NCI-H446 (cell line): Measurements from ENCODE around the gene CFAP90.
A peak's percentile ranks its signal among the peaks of the same experiment; 100 is the strongest.

Source experiments
- DNase-seq, 2 experiments: peaks; one replicate each; lab custom pipeline; 2025; lab: John Stamatoyannopoulos, UW

Gene CFAP90

DNA sequence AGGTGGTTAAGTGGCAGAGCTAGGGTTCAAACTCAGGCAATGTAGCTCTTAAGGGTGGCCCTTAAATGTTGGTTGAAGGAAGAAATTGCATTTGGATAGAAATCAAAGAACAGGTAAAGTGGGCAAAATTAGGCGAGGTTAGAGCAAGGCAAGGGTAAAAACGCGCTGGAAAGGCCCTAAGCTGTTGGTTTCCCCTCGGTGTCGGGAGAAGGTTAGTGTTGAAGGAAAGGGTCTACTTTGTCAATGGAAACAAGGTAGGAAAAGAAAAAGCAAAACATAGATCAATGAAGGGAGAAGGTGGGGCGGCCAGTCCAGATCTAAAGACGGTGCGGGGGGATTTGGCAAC is 17.5 kb upstream of the CFAP90 start:
- DNase-seq, result no peak

DNA sequence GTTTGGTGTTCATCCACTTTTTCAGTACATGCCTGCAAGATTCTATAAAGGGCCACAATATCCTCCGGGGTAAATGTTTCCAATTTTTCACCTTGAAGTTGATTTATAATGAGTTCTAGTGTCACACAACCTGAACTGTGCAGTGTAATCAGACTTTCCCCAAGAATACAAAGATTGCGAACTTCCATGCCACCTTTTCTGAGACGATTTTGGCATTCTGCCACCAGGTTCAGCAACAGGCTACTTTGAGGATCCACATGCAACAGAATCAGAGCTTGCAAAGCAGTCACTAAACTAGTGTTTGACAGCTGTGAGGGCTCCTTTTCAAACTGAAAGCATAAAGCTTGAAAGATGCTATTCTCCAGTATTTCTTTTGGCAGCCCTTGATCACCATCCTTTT is 16.3 kb upstream of the CFAP90 start:
- DNase-seq, result no peak

- no peak for DNase-seq
These were observed 15.3 kb upstream of the CFAP90 start for GRCh38 chr5:7866196-7866595.

DNA sequence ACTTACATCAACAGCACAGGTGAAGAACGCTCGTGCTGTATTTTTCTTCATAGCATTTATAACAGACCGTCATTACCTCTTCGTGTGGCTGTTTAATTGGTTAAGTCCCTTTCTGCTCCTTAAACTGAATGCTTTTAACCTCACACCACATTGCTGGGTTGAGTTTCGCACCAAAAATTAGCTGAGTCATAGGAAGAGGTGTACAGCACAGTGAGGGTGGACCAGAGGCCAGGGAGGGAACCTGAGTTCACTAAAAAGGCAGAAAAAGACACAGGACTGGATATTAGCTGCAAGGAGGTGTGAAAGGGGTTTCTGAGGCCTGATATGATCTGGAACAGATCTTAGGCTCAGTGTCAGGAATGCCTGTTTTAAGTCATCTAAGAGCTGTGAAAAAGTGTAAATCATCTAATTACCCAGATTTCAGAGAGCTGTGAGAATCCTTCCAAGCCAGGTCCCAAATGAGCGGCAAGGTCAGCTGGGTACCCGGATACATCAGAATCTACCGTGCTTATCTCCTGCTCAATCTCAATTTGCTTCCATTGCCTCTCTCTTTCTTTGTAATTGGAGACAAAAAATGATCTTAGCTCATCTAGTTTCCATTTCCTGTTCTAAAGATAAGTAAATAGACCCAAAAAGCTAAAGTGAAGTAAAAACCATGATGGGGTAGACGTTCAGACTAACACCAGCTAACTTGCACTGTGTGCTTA is 7.1 kb upstream of the CFAP90 start:
- no peak for DNase-seq

DNA sequence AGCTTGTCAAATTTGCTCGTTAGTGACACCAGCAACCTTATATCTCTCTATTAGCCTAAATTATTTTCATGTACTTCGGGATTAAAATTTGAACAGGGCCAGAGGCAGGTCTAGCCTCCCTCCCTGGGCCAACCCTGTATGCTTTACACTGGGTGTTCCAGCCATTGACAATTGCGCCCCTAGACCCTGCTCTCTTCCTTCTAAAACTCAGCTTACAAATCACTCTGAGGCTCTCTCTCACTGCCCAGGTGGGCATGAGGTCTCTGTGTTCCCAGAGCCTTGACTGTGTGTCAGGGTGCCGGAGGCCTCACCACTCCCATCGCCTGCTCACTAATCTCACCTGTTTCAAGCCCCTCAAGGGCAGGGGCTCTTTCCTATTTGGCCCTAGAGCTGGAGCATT is 6.4 kb upstream of the CFAP90 start:
- no peak for DNase-seq

- peak; percentile 14 to 29 for DNase-seq
These were observed 5.9 kb upstream of the CFAP90 start for GRCh38 chr5:7856855-7857254.

DNA sequence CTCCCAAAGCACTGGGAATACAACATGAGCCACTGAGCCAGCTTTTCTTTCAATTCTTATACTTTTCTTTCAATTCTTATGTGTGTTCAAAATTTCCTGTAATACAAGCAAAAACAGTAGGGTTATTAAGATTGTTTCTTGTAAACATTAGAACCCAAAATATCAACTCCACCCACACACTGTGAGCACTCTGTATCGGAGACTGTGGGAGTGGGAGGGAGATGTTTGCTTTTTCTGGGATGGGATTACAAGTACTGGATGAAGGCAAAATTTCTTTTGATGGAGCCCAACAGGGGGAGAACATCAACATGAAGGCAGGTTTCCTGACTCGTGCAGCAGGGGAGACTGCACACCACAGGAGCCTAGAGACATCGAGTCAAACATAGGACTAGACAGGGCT is 4.7 kb upstream of the CFAP90 start:
- no peak for DNase-seq

GRCh38 chr5:7852988-7853387 is 2.1 kb upstream of the CFAP90 start:
- DNase-seq, result no peak

GRCh38 chr5:7852542-7852941 is 1.6 kb upstream of the CFAP90 start:
- DNase-seq, result no peak

DNA sequence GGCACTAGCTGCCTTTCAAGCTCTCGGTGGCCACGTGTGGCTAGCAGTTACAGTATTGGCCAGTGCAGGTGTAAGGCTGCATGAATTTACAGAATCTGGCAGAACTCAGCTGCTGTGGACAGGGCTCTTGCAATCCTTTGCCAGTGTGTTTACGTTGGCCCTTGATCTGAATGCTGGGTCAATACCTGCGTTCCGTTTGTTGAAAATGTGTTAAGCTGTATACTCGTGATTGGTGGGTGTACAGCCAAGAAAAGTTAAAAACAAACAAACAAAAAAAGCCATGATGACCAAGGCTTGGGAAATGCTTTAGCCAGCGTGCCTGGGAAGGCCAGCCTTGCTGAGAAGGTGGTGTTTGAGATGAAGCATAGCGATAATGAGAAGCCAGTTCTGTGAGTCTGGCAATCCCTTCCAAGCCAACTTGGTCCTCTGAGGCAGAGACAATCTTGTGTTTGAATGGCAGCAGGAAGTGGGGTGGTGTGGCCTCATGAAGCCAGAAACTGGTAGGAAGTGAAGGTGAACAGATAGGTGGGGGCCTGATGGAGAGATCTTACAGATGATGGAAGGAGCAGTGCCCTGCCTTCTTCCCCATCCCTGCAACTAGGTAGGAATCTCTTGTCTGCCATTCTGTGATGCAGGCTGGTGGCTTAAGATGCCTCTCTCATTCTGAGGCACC is 820 bp upstream of the CFAP90 start:
- DNase-seq, result no peak

DNA sequence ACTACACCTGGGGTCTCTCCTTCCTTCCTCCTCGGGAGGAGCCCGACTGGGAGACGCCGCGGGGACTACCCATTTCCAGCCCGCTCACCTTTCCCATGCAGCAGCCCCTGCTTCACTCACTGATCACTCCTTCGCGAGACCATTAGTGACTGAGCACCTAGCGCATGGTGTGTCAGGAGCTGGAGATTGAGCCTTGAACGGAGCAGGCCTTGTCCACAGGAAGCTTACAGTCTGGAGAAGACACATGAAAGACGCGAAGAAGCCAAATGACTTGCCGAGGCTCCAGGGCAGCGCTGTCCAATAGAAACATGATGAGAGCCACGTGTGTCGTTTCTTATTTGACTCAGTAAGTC is 283 bp upstream of the CFAP90 start:
- no peak for DNase-seq

GRCh38 chr5:7849681-7850394 is 1.1 kb downstream of the CFAP90 start:
- DNase-seq, result no peak

DNA sequence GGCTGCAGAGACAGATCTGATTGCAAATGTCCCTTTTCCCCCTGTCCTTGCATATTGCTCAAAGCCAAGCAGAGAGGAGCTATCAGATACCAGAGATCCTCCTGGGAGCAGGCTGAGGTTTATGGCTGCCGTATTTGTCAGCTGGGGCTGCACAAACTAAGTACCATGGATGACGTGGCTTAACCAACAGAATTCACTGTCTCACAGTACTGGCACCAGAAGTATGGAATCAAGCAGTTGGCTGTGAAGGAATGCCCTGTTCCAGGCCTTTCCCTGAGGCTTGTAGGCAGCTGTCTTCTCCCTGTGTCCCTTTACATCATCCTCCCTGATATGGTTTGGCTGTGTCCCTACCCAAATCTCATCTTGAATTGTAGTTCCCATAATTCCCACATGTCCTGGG is 2.6 kb downstream of the CFAP90 start:
- no peak for DNase-seq

DNA sequence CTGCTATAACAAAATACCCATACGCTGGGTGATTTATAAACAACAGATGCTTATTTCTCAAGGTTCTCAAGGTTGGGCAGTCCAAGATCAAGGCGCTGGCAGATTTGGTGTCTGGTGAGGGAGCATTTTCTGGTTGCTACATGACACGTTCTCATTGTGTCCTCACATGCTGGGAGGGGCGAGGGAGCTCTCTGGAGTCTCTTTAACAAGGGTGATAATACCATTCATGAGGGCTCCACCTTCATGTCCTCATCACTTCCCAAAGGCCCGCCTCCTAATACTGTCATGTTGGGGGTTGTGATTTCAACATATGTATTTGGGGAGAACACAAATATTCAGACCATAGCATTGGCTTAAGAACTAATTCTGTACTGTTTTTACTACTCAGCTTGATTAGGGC is 4.6 kb downstream of the CFAP90 start:
- DNase-seq, result no peak

DNA sequence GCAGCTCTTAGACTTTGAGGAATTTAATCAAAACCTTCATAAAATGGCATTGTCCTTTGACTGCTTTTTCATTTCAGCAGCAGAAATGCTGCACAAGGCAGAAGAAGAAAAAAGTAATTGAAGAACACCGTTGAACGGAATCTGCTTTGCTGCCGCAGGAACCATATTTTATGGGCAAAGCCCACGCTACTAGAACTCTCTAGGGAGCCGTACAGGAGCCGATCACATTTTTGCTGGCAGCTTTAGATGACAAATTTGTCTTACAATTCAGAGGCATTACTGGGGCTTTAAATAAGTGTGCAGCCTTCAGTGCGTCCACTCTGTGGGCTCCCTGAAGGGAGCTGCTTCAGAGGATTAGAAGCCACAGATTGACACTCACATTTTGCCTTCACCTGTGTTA is 5.4 kb downstream of the CFAP90 start:
- DNase-seq, result no peak

DNA sequence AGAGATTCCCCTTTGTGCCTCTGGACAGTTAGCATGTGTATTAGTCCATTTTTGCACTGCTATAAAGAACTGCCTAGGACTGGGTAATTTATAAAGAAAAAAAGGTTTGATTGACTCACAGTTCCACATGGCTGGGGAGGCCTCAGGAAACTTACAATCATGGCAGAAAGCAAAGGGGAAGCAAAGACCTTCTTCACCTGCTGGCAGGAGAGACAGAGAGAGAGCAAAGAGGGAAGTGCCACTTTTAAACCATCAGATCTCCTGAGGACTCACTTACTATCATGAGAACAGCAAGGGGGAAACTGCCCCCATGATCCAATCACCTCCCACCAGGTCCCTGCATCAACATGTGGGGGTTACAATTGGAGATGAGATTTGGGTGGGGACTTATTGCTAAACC is 6.0 kb downstream of the CFAP90 start:
- no peak for DNase-seq

DNA sequence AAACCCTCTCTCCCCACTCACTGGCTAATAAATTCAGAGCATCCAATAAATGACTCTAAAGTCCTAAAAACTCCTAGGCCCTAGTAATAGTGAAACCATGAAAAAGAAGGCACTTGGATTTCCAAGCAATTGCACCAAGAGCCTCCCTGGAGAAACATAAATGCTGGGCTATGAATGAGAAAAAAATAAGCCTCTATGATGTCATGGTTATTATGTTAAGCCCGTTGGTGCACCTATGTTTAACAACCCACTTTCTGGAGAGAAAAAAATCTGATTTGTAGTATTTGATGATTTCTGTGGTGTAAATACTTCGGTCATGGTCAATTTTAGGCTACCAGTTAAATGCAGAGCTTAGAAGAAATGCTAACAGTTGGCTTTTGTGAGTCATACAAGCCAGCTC is 8.4 kb downstream of the CFAP90 start:
- no peak for DNase-seq

DNA sequence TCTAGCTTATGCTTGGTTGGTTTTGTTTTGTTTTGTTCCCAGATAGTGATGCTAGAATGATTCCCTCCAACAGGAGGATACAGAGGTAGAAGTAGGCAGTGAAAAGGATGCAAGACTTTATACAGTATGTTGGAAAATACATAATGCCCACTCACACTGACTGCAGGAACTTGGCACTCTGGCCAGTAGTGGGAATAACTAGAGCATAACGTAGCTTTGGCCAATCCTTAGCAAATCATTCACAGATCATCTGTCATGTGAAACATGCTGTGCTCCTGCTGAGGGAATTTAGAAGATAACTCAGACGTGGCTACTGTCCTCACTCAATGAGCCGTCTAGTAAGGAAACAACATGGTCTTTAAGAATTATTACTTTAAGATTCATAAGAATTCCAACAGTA is 13.5 kb downstream of the CFAP90 start:
- no peak for DNase-seq

DNA sequence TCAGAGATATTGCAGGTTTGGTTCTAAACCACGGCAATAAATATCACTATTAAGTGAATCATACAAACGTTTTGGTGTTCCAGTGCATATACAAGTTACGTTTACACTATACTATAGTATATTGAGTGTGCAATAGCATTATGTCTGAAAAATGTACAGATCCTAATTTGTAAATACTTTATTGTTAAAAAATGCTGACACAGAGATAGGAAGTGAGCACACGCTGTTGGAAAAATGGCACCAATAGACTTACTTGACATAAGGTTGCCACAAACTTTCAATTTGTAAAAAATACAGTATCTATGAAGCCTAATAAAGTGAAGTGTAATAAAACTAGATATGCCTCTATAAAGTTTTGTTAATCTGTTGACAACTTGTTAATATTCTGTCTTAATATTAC is 16.0 kb downstream of the CFAP90 start:
- DNase-seq, result no peak

- DNase-seq, result no peak
These were observed 22.7 kb downstream of the CFAP90 start for GRCh38 chr5:7828269-7828668.

DNA sequence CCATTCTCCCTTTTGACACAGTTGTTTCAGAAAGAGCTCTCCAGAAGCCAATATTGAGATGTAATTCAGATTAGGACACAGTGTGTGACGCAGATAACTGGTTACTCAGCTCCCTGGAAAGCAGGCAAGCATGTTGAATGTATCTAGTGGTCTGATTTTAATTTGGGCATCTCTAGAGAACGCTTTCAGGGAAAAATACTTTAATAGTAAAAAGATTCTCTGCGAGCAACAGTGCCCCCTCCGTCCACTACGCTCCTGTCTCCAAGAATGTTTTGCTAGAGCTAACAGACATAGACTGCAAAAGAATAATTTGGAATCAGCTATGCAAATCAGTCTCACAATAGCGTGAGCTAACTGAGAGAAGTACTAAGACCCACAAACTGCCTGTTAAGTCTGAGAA is 23.3 kb downstream of the CFAP90 start:
- DNase-seq, result no peak

DNA sequence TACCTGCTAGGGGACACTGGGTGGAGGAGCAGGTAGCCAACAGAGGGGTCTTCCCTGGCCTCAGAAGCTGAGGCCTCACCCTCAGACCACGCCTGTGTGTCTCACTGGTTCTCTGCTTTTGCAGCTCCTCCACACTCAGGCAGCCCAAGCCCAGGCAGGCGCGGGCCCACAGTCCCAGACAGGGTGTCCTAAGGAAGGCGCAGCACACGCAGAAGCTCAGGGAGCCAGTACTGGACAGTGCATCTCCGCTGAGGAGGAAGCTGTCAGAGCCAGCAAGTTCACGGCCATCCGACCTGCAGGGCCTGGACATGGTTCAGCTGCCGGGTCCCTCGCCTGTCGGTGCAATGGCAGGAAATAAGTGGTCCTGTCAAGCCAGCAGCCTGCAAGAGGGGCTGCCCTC is 25.3 kb downstream of the CFAP90 start:
- no peak for DNase-seq

DNA sequence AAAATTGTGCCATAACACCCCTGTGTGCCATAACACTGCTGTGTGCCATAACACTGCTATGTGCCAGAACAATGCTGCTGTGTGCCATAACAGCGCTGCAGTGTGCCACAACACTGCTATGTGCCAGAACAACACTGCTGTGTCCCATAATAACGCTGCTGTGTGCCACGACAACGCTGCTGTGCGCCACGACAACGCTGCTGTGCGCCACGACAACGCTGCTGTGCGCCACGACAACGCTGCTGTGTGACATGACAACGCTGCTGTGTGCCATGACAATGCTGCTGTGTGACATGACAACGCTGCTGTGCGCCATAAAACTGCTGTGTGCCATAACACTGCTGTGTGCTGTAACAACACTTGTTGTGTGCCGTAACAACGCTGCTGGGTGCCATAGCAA is 25.9 kb downstream of the CFAP90 start:
- DNase-seq, result no peak

DNA sequence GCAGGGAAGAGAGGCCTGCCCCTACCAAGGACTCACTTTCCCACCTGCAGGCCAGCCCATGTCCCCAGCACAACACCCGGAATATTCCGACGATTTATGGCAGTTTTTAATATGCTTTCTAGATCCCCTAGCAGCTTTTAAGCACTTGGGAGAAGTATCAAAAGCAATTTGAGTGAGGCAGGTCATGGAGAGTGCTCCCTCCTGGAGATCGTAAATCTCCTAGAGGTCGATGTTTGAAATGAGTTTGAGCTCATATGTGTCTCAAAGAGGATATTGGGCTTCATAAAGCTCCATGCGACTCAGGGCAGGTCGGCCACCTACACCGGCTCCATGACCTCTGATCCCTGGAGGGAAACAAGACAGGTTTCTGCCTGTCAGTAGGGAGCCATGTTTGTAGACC is 27.3 kb downstream of the CFAP90 start:
- no peak for DNase-seq
